MCF 10A (cell line): Measurements from ENCODE around the gene MFSD11. TPM values are rescaled to one million over a fixed set of nuclear protein-coding genes. Genes with fewer than 3 reads are reported as not detected.
"Not testable (repeated sequence)": the region's sequence is repeated elsewhere in the genome, so short reads cannot be mapped to it uniquely, and the experiment has no call there.

Source experiments
- BruUV-seq: library from RNA; stranded (reverse); fragments of 400-500 nt; replicated peaks from 2 replicates; lab custom pipeline; 2021; lab: Mats Ljungman, UMichigan
- CTCF ChIA-PET: fragments of 300-600 bp; sonication (Branson Sonifier 250); formaldehyde crosslinking; extraction: SDS; loops from one replicate; lab custom pipeline; 2021; ENCODE audit warnings: antibody characterized with exemption, inconsistent platforms; lab: Yijun Ruan, JAX
- POLR2A ChIA-PET: fragments of 300-600, 350-650 bp; sonication (Branson Sonifier 250); formaldehyde crosslinking; extraction: SDS; loops from one replicate; lab custom pipeline; 2020; ENCODE audit warnings: antibody characterized with exemption, inconsistent platforms; lab: Yijun Ruan, JAX
- DNase-seq: peaks from one replicate; pipeline ENCODE4 v3.0.0-alpha.2; 2018; ENCODE audit not compliant: unreplicated experiment
- H3K27ac Mint-ChIP-seq: one replicate; pipeline ENCODE4 v1.8.0; 2022; ENCODE audit warnings: mild to moderate bottlenecking, low read depth, mixed read lengths; ENCODE audit not compliant: unreplicated experiment
- H3K27me3 Mint-ChIP-seq: one replicate; pipeline ENCODE4 v1.8.0; 2022; ENCODE audit warnings: mixed read lengths; ENCODE audit not compliant: insufficient read depth, unreplicated experiment
- H3K36me3 Mint-ChIP-seq: one replicate; pipeline ENCODE4 v1.8.0; 2022; ENCODE audit warnings: mild to moderate bottlenecking, moderate library complexity, mixed read lengths; ENCODE audit not compliant: insufficient read depth, unreplicated experiment
- H3K4me1 Mint-ChIP-seq: one replicate; pipeline ENCODE4 v1.8.0; 2022; ENCODE audit warnings: mixed read lengths; ENCODE audit not compliant: insufficient read depth, unreplicated experiment
- H3K4me3 Mint-ChIP-seq: one replicate; pipeline ENCODE4 v1.8.0; 2022; ENCODE audit warnings: mild to moderate bottlenecking, moderate library complexity, mixed read lengths; ENCODE audit not compliant: unreplicated experiment
- H3K9me3 Mint-ChIP-seq: one replicate; pipeline ENCODE4 v1.8.0; 2022; ENCODE audit warnings: mixed read lengths; ENCODE audit not compliant: unreplicated experiment
- intact Hi-C: fragments of 100-400 bp; cut with micrococcal nuclease; formaldehyde crosslinking; loops from 2 replicates; pipeline ENCODE4 v1.14.1; 2022
- total RNA-seq: library from RNA; stranded (reverse); gene quantifications from 2 replicates; pipeline ENCODE4 v1.2.3, GENCODE V29; 2022
- TF ChIP-seq, protein P1 (sequence below): fragments of 200-600 bp; IDR thresholded peaks from one replicate; pipeline ENCODE4 v1.8.0; 2022; ENCODE audit warnings: antibody characterized with exemption, mild to moderate bottlenecking; ENCODE audit not compliant: unreplicated experiment

Gene MFSD11
- total RNA-seq, 1 experiment from 2014 or later: 11.6 TPM

DNA sequence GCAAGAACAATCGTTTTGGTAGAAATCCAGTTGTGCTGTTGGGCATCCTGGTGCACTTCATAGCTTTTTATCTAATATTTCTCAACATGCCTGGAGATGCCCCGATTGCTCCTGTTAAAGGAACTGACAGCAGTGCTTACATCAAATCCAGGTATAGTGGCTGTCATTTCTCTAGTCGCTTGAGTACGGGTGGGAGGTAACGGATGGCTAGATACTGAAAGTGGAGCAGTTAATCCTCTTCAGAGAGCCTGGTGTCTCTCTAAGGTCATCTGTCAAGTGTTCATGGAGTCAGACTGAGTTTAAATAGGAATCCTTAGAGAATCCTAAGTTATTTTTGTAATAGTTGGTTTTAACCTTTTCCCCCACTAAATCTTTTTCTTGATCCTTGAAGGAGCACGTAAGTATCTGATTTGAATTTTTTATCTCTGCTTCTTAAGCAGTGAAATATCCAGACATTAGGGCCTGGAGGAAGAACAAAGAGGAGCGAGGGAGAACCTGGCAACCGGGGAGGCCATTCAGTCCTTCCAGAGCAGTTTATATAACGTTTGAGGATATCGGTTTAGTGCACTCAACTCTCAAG, 37.2 kb downstream of the MFSD11 start:
- intact Hi-C loops: no loop called here
- CTCF ChIA-PET: no interaction called here
- POLR2A ChIA-PET: no interaction called here
- no peak for DNase-seq
- H3K27me3 Mint-ChIP-seq: no peaks in the 10 kb centered on the region
- H3K9me3 Mint-ChIP-seq: no peaks in the 10 kb centered on the region
- peaks cover 8% of the 10 kb centered on the region for H3K4me1 Mint-ChIP-seq
- no TSS peak for BruUV-seq
- H3K4me3 Mint-ChIP-seq: no peak overlapping the region
- no peak overlapping the region for H3K27ac Mint-ChIP-seq
- peaks cover 72% of the 10 kb centered on the region for H3K36me3 Mint-ChIP-seq
- TF ChIP-seq, protein P1, sequence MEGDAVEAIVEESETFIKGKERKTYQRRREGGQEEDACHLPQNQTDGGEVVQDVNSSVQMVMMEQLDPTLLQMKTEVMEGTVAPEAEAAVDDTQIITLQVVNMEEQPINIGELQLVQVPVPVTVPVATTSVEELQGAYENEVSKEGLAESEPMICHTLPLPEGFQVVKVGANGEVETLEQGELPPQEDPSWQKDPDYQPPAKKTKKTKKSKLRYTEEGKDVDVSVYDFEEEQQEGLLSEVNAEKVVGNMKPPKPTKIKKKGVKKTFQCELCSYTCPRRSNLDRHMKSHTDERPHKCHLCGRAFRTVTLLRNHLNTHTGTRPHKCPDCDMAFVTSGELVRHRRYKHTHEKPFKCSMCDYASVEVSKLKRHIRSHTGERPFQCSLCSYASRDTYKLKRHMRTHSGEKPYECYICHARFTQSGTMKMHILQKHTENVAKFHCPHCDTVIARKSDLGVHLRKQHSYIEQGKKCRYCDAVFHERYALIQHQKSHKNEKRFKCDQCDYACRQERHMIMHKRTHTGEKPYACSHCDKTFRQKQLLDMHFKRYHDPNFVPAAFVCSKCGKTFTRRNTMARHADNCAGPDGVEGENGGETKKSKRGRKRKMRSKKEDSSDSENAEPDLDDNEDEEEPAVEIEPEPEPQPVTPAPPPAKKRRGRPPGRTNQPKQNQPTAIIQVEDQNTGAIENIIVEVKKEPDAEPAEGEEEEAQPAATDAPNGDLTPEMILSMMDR: no peak

DNA sequence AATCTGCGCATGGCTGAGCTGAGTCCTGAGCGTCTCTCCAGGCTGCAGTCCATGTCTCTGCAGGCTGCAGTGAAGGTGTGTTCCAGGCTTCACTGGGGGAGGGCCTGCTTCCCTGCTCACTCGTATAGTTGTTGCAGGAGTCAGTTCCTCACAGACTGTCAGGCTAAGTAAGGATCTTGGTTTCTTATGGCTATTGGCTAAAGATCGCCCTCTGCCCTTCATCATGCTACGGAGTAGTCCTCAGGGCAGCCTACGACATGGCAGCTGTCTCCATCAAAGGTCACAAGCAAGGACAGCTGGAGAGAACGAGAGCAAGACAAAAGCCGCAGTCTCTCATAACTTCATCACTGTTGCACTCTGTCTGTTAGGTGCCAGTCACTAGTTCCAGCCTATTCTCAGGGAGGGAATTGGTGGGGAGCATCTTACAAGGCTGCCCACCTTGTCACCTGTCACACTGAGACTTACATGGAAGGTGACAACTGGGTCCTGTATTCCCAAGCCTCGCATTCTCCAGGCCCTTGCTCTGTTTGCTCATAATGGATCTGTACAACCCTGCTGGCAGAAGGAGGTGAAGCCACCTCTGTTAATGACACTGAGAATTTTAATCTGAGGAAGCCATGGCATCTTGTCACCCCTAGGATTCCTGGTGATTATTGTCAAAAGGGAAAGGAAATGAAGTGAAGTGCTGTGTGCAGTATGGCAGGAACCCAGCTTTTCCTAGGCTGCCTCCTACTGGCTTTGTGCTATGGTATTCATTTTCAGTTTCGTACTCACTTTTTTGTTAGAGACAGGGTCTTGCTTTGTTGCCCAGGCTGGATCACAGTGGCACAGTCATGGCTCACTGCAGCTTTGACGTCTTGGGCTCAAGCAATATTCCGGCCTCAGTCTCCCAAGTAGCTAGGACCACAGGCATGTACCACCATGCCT, 43.4 kb downstream of the MFSD11 start:
- intact Hi-C loops: no loop called here

DNA sequence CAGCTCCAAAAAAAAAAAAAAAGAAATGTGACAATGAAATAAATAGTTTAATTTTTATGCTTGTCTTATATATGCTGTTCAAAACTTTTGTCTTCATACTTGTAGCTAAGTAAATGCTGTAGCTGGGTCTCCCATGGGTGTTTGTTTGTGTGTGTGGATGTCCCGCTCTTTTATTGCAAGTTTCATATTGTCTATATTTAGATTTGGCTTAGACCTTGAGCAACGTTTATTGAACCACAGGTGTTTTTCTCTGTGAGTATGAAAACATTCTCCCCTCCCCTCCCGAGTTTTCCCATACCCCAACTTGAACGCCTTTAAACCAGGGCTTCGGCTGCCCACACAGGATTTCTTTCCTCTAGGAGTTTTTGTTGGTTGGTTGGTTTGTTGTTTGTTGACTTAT, 45.2 kb downstream of the MFSD11 start:
- intact Hi-C loops: no loop called here
- ChIA-PET POLR2A (interaction anchor here (0.6 kb wide), 1 partner anchor 467 kb away, joined by 3 read pairs; no protein-coding TSS in a partner anchor), CTCF (interaction anchor here (0.6 kb wide), 1 partner anchor 28 kb away, joined by 3 read pairs; no protein-coding TSS in a partner anchor)
- Mint-ChIP-seq H3K4me1 (no peaks in the 10 kb centered on the region), H3K9me3 (no peaks in the 10 kb centered on the region), H3K4me3 (no peak overlapping the region), H3K27ac (no peak overlapping the region), H3K36me3 (peaks cover 16% of the 10 kb centered on the region), H3K27me3 (no peaks in the 10 kb centered on the region)
- no TSS peak for BruUV-seq
- DNase-seq: no peak
- TF ChIP-seq, protein P1: no peak

More for the DNA sequence above, 43.4 kb downstream of the MFSD11 start:
- no peak for DNase-seq
- ChIA-PET CTCF (interaction anchor here (0.6 to 0.8 kb wide), 2 partner anchors 648 to 976 kb away, joined by 3 to 4 read pairs; no protein-coding TSS in a partner anchor), POLR2A (interaction anchor here (1.7 kb wide), 1 partner anchor 10 kb away, joined by 3 read pairs; no protein-coding TSS in a partner anchor)
- no TSS peak for BruUV-seq
- TF ChIP-seq, protein P1: no peak
- H3K27me3 Mint-ChIP-seq: no peaks in the 10 kb centered on the region
- no peak overlapping the region for H3K27ac Mint-ChIP-seq
- H3K4me3 Mint-ChIP-seq: no peak overlapping the region
- H3K9me3 Mint-ChIP-seq: no peaks in the 10 kb centered on the region
- peaks cover 32% of the 10 kb centered on the region for H3K36me3 Mint-ChIP-seq
- H3K4me1 Mint-ChIP-seq: no peaks in the 10 kb centered on the region

DNA sequence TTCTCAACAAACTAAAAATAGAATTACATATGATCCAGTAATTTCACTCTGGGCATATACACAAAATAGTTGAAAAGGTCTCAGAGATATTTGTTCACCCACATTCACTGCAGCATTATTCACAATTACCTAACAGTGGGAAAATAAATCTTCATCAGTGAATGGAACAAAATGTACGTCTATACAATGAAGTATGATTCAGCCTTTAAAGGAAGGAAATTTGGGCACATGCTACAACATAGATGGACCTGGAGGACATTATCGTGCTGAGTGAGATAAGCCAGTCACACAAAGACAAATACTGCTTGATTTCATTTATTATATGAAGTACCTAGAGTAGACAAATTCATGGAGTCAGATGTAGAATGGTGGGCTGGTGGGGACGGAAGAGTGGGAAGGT, 47.0 kb downstream of the MFSD11 start:
- no TSS peak for BruUV-seq
- H3K9me3 Mint-ChIP-seq: no peaks in the 10 kb centered on the region
- no peak overlapping the region for H3K27ac Mint-ChIP-seq
- TF ChIP-seq, protein P1: no peak
- CTCF ChIA-PET: no interaction called here
- H3K4me3 Mint-ChIP-seq: no peak overlapping the region
- no peaks in the 10 kb centered on the region for H3K27me3 Mint-ChIP-seq
- intact Hi-C loops: no loop called here
- DNase-seq: no peak
- no peaks in the 10 kb centered on the region for H3K4me1 Mint-ChIP-seq
- peaks cover 6% of the 10 kb centered on the region for H3K36me3 Mint-ChIP-seq
- POLR2A ChIA-PET: no interaction called here

DNA sequence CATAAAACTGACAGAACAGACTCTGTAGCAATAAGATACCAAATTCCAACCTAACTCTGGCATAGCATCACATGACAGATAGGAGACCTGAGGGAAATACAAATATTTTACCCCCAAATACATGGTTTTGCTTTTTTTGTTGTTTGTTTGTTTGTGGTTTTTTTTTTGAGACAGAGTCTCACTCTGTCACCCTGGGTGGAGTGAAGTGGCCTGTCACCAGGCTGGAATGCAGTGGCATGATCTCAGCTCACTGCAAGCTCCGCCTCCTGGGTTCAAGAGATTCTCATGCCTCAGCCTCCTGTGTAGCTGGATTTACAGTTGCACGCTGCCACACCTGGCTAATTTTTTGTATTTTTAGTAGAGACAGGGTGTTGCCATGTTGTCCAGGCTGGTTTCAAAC, 49.9 kb downstream of the MFSD11 start:
- H3K27ac Mint-ChIP-seq, H3K4me1 Mint-ChIP-seq, H3K4me3 Mint-ChIP-seq, intact Hi-C loops, H3K9me3 Mint-ChIP-seq, BruUV-seq, DNase-seq, H3K36me3 Mint-ChIP-seq, H3K27me3 Mint-ChIP-seq: not testable (repeated sequence)
- POLR2A ChIA-PET: interaction anchor here (0.9 to 1.1 kb wide), 2 partner anchors 9 to 49 kb away, joined by 3 read pairs; no protein-coding TSS in a partner anchor
- CTCF ChIA-PET: interaction anchor here (0.6 kb wide), 1 partner anchor 283 kb away, joined by 6 read pairs; no protein-coding TSS in a partner anchor
